Measurements from ENCODE around the gene MAP2K5.

MAP2K5 gene

DNA sequence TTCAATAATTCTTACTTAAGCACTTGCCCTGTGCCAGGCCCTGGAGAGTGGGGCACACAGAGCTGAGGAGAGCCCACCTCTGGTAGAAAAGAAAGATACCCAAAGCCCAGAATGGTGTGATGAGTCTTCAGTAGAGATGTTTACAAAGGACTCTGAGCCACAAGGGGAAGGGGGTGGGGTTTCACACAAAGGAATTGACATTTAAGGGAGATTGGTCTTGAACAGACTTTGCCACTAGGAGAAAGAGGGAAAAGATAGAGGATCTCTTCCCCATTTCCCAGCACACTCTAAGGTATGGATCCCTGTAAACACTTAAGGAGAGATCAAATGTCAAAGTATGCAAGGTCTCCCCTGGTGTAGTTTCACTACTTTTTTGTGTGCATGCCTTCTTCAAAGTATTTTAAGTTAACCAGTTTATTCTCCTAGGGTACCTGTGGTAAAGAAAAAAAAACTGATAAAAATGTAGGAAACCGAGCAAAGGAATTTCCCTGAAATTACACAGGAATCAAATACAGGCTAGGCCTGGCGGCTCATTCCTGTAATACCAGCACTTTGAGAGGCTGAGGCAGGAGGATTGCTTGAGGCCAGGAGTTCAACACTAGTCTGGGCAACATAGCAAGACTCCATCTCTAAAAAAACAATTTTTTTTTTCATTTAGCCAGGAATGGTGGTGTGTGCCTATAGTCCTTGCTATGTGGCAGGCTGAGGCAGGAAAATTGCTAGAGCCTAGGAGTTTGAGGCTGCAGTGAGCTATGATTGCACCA lies 165.2 kb downstream of the MAP2K5 start:
- Histone ChIP-seq H3K4me3 (ENCODE audit: insufficient read depth, low read depth, low read length, poor library complexity, severe bottlenecking) (no peak overlapping the region), H3K4me1 (ENCODE audit: control insufficient read depth, insufficient read depth, low read length, poor library complexity, severe bottlenecking) (no peaks in the 10 kb centered on the region), H3K9me3 (ENCODE audit: control insufficient read depth, low read length) (no peaks in the 10 kb centered on the region), H3K36me3 (ENCODE audit: control insufficient read depth, insufficient read depth, low read length) (peaks cover 4% of the 10 kb centered on the region), H3K27me3 (replicated peaks; ENCODE audit: control insufficient read depth, insufficient read depth, low read length, poor library complexity, severe bottlenecking) (no peaks in the 10 kb centered on the region), H3K27ac (ENCODE audit: insufficient read depth, low read length, poor library complexity, severe bottlenecking) (no peak overlapping the region)
- no peak for DNase-seq

DNA sequence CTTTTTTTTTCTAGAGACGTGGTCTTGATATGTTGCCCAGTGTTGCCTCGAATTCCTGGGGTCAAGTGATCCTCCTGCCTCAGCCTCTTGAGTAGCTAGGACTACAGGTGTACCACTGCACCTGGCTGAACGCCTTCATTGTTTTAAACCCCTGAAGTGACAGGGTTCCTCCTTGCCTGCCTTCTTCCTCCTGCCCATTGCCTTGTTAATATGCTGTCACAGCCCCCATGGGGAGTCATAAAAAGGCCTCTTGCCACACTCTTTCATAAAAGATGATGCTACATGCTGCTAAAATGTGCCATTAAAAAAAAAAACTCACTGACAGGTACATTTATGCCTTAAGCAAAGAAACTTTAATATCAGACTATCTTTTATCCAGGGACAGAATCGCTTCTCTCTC lies 166.0 kb downstream of the MAP2K5 start:
- Histone ChIP-seq H3K27me3 (replicated peaks; ENCODE audit: control insufficient read depth, insufficient read depth, low read length, poor library complexity, severe bottlenecking) (no peaks in the 10 kb centered on the region), H3K9me3 (ENCODE audit: control insufficient read depth, low read length) (no peaks in the 10 kb centered on the region), H3K36me3 (ENCODE audit: control insufficient read depth, insufficient read depth, low read length) (peaks cover 4% of the 10 kb centered on the region), H3K27ac (ENCODE audit: insufficient read depth, low read length, poor library complexity, severe bottlenecking) (no peak overlapping the region), H3K4me3 (ENCODE audit: insufficient read depth, low read depth, low read length, poor library complexity, severe bottlenecking) (no peak overlapping the region), H3K4me1 (ENCODE audit: control insufficient read depth, insufficient read depth, low read length, poor library complexity, severe bottlenecking) (no peaks in the 10 kb centered on the region)
- DNase-seq, result no peak

DNA sequence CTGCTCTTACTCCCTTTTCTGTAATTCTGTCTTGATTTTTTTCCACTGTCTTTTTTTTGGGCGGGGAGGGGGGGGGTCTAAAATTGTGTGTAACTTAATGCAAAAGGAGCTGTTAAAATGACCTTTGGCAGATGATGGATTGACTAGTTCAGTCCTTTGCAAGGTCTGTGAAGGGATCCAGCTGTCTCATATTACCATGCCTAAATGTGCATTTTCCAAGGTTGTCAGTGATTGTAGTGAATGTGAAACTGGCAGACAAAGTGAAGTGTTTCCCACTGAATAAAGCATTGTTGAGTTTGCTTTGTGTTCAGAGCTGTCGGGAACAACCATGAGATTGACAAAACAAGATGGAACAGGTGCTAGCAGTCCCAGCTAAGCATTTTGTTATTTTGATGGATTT lies 172.7 kb downstream of the MAP2K5 start:
- Histone ChIP-seq H3K4me1 (ENCODE audit: control insufficient read depth, insufficient read depth, low read length, poor library complexity, severe bottlenecking) (no peaks in the 10 kb centered on the region), H3K27ac (ENCODE audit: insufficient read depth, low read length, poor library complexity, severe bottlenecking) (no peak overlapping the region), H3K36me3 (ENCODE audit: control insufficient read depth, insufficient read depth, low read length) (no peaks in the 10 kb centered on the region), H3K27me3 (replicated peaks; ENCODE audit: control insufficient read depth, insufficient read depth, low read length, poor library complexity, severe bottlenecking) (no peaks in the 10 kb centered on the region), H3K9me3 (ENCODE audit: control insufficient read depth, low read length) (no peaks in the 10 kb centered on the region), H3K4me3 (ENCODE audit: insufficient read depth, low read depth, low read length, poor library complexity, severe bottlenecking) (no peak overlapping the region)
- no peak for DNase-seq

DNA sequence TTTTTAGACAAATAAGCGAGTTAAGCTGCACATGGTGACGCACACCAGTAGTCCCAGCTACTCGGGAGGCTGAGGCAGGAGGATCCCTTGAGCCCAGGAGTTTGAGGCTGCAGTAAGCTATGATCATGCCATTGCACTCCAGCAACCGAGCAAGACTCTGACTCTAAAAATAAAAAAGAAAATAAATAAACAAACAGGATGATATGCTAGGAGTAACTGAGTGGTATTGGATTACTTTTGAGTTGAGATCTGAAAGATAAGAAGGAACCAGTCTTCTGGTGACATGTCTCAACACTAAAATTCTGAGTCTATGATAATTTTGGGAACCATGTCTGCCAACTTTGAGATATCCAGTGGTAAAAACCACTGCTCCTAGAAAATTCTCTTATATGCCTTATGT lies 173.7 kb downstream of the MAP2K5 start:
- Histone ChIP-seq H3K36me3 (ENCODE audit: control insufficient read depth, insufficient read depth, low read length) (no peaks in the 10 kb centered on the region), H3K4me1 (ENCODE audit: control insufficient read depth, insufficient read depth, low read length, poor library complexity, severe bottlenecking) (no peaks in the 10 kb centered on the region), H3K27ac (ENCODE audit: insufficient read depth, low read length, poor library complexity, severe bottlenecking) (no peak overlapping the region), H3K27me3 (replicated peaks; ENCODE audit: control insufficient read depth, insufficient read depth, low read length, poor library complexity, severe bottlenecking) (no peaks in the 10 kb centered on the region), H3K4me3 (ENCODE audit: insufficient read depth, low read depth, low read length, poor library complexity, severe bottlenecking) (no peak overlapping the region), H3K9me3 (ENCODE audit: control insufficient read depth, low read length) (no peaks in the 10 kb centered on the region)
- no peak for DNase-seq

DNA sequence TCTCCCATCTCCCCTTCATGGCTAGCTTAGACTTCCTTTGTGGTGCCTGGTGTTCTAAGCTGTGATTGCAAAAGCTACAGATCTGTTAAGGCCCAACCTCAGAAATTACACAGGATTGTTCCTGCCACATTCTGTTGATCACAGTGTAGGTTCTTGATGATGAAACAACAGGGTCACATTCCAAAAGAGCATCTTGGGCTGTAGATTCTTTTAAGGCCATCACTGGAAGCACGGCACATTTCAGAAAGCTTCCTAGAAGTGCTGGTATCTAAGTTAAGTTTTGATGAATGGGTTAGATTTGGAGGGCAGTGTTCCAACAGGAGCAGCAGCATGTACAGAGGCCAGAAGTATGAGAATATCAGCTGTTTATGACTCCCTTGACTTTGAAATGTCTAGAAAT lies 175.3 kb downstream of the MAP2K5 start:
- Histone ChIP-seq H3K27me3 (replicated peaks; ENCODE audit: control insufficient read depth, insufficient read depth, low read length, poor library complexity, severe bottlenecking) (no peaks in the 10 kb centered on the region), H3K27ac (ENCODE audit: insufficient read depth, low read length, poor library complexity, severe bottlenecking) (no peak overlapping the region), H3K9me3 (ENCODE audit: control insufficient read depth, low read length) (no peaks in the 10 kb centered on the region), H3K4me1 (ENCODE audit: control insufficient read depth, insufficient read depth, low read length, poor library complexity, severe bottlenecking) (no peaks in the 10 kb centered on the region), H3K4me3 (ENCODE audit: insufficient read depth, low read depth, low read length, poor library complexity, severe bottlenecking) (no peak overlapping the region), H3K36me3 (ENCODE audit: control insufficient read depth, insufficient read depth, low read length) (no peaks in the 10 kb centered on the region)
- DNase-seq, result no peak

DNA sequence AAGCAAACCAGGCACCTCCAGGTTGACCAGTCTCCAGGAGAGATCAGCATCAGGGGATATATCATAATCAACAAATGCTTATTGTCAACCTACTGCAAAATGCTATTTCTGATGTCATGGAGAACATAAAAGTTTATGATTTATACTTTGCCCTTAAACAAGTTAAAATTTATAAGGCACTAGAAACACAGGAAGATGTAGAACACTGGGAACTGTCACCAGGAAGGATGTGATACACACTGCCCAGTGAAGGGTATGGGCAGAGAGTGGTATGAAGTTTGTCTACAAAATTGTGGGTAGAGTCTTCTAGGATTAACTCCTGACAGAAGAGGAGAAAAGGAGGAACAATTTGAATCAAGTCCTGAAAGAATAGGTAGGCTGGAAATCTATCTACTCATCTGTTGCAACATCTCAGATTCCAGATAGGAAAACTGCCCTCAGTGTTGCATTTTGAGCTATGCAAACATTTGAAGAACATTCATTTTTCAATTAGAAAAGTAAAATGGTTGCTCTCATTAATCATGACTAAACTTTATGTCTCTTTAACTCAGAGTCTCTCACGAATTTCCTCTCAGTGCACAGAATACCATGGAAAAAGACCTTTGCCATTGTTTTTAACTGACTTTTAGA lies 176.9 kb downstream of the MAP2K5 start:
- Histone ChIP-seq H3K9me3 (ENCODE audit: control insufficient read depth, low read length) (no peaks in the 10 kb centered on the region), H3K27ac (ENCODE audit: insufficient read depth, low read length, poor library complexity, severe bottlenecking) (no peak overlapping the region), H3K4me1 (ENCODE audit: control insufficient read depth, insufficient read depth, low read length, poor library complexity, severe bottlenecking) (no peaks in the 10 kb centered on the region), H3K4me3 (ENCODE audit: insufficient read depth, low read depth, low read length, poor library complexity, severe bottlenecking) (no peak overlapping the region), H3K27me3 (replicated peaks; ENCODE audit: control insufficient read depth, insufficient read depth, low read length, poor library complexity, severe bottlenecking) (no peaks in the 10 kb centered on the region), H3K36me3 (ENCODE audit: control insufficient read depth, insufficient read depth, low read length) (no peaks in the 10 kb centered on the region)
- DNase-seq, result no peak

DNA sequence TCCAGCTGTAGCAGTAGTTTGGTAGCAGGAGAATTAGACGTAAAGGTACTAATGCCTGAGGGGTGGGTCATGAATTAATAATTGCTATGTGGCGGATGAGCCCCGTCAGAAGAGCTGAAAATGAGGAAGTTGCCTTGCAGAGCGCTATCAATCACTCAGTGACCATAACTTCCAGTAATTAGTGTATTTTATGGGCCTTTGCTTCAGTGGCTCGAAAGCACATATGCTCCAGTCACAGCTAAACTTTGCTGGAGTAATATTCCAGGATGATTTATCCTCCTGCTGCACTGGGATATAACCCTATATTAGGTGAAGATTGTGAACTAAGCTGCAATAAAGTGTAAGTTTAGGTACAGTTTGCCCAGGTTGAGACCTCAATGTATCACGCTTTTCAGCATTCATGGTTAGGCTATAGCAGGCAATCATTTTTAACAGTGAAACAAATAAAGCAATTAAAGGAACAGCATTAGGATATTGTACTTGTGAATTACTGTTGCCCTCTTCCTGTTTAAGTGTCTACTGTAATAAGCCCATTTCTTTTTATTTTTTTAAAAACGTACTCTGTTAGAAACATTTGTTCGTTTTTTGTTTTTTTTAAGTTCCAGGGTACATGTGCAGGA lies 178.2 kb downstream of the MAP2K5 start:
- no peaks in the 10 kb centered on the region for H3K27me3 ChIP-seq (replicated peaks; ENCODE audit: control insufficient read depth, insufficient read depth, low read length, poor library complexity, severe bottlenecking)
- H3K36me3 ChIP-seq (ENCODE audit: control insufficient read depth, insufficient read depth, low read length), result no peaks in the 10 kb centered on the region
- no peak overlapping the region for H3K4me3 ChIP-seq (ENCODE audit: insufficient read depth, low read depth, low read length, poor library complexity, severe bottlenecking)
- no peaks in the 10 kb centered on the region for H3K9me3 ChIP-seq (ENCODE audit: control insufficient read depth, low read length)
- DNase-seq, result no peak
- H3K27ac ChIP-seq (ENCODE audit: insufficient read depth, low read length, poor library complexity, severe bottlenecking), result no peak overlapping the region
- H3K4me1 ChIP-seq (ENCODE audit: control insufficient read depth, insufficient read depth, low read length, poor library complexity, severe bottlenecking), result no peaks in the 10 kb centered on the region

DNA sequence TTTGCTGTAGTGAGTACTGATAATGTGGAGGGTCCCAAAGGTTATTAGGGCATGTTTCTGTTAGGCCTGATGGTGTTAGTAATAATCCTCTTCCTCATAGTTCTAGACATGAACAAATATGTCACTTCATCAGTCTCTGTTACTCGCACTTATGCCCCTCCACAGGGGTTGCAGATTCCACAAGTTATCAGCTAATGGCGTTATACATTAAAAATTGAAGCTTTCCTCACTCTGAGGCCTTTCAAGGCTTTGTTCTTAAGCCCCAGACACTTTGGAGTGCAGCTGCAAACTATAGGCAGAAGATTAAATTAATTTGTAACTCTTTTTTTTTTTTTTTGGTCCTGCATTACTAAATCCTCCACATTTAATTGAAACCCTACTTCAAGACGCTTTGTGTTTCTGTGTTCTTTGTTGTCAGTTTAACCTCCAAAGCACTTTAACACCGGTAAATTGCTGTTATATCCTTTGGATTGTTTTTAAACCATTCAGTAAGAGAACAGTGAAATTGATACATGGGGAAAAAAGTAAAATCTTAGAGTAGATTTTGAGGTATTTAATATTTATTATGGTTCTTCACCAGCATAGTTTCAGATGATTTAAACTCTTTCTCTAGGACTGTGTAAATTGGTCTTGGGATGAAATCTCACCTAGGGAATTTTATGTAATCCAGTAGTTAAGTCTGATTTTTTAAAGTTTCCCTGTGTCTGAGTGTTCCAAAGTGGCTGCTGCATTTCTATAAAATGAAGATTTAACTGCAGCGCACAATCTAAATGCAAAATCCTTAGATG lies 179.7 kb downstream of the MAP2K5 start:
- Histone ChIP-seq H3K36me3 (ENCODE audit: control insufficient read depth, insufficient read depth, low read length) (no peaks in the 10 kb centered on the region), H3K4me1 (ENCODE audit: control insufficient read depth, insufficient read depth, low read length, poor library complexity, severe bottlenecking) (no peaks in the 10 kb centered on the region), H3K27ac (ENCODE audit: insufficient read depth, low read length, poor library complexity, severe bottlenecking) (no peak overlapping the region), H3K27me3 (replicated peaks; ENCODE audit: control insufficient read depth, insufficient read depth, low read length, poor library complexity, severe bottlenecking) (no peaks in the 10 kb centered on the region), H3K9me3 (ENCODE audit: control insufficient read depth, low read length) (no peaks in the 10 kb centered on the region), H3K4me3 (ENCODE audit: insufficient read depth, low read depth, low read length, poor library complexity, severe bottlenecking) (no peak overlapping the region)
- DNase-seq, result no peak

DNA sequence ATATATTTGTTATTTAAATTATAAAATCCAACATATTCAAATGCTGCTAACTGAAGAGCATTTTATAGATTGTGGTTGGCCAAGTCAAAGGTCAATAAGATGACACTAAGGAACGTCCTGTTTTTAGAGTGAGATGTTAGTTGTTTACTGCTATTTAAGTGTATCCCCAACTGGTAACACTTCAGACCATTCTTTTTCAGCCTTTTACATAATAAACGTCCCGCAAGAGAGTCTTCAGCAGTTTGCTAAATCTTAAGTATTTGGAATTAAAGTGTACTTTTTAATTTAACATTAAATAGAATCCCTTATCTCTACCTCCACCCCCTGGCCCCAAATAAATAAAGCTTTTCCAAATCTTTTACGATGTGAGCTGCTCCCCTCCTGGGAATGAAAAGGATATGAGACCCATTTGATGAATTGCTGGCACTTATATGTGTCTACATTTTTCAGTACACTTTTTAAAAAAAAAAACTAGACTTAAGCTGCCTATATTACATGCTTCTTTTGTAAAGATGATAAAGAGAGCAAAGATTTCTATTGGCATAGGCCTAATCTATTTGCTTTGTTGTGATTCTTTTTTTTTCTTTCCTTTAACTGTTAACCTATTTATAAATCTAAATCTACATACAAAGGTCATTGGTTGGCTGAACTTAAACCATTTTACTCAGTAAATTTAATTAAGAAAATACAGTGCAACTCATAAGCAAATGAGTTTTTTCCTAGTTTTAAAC lies 181.0 kb downstream of the MAP2K5 start:
- no peaks in the 10 kb centered on the region for H3K36me3 ChIP-seq (ENCODE audit: control insufficient read depth, insufficient read depth, low read length)
- H3K9me3 ChIP-seq (ENCODE audit: control insufficient read depth, low read length), result no peaks in the 10 kb centered on the region
- H3K27me3 ChIP-seq (replicated peaks; ENCODE audit: control insufficient read depth, insufficient read depth, low read length, poor library complexity, severe bottlenecking), result no peaks in the 10 kb centered on the region
- H3K27ac ChIP-seq (ENCODE audit: insufficient read depth, low read length, poor library complexity, severe bottlenecking), result no peak overlapping the region
- no peaks in the 10 kb centered on the region for H3K4me1 ChIP-seq (ENCODE audit: control insufficient read depth, insufficient read depth, low read length, poor library complexity, severe bottlenecking)
- H3K4me3 ChIP-seq (ENCODE audit: insufficient read depth, low read depth, low read length, poor library complexity, severe bottlenecking), result no peak overlapping the region
- no peak for DNase-seq
